Keratinocyte (primary cell): Measurements from ENCODE around the gene MDM2. TPM values are rescaled to one million over a fixed set of nuclear protein-coding genes. Genes with fewer than 3 reads are reported as not detected.

Experiments
- DNase-seq: peaks from one replicate; pipeline ENCODE4 v3.0.0-alpha.2; 2011; ENCODE audit warnings: low read depth, missing footprints, low spot score
- FAIRE-seq: peaks from 2 replicates; lab custom pipeline; 2011; peaks lifted over from hg19 to GRCh38; lab: Jason Lieb, UNC
- H2AFZ ChIP-seq: 2 replicates; pipeline ENCODE4 v1.6.0; 2012; ENCODE audit warnings: low read length, control low read depth, inconsistent platforms; ENCODE audit not compliant: control insufficient read depth
- H3K27ac ChIP-seq: 2 replicates; pipeline ENCODE4 v1.5.1; 2011; ENCODE audit warnings: low read length; ENCODE audit not compliant: control insufficient read depth, insufficient read depth
- H3K27me3 ChIP-seq: 3 replicates; pipeline ENCODE4 v1.6.0; 2011; ENCODE audit warnings: low read length; ENCODE audit not compliant: control insufficient read depth, insufficient read depth; ENCODE audit errors: extremely low read depth
- H3K36me3 ChIP-seq, 2 experiments: 2 replicates in 1 of 2; 3 replicates in 1 of 2; pipeline ENCODE4 v1.5.1; 2011; ENCODE audit warnings: low read length in 2 of 2, mild to moderate bottlenecking in 1 of 2; ENCODE audit not compliant: control insufficient read depth in 2 of 2, insufficient read depth in 2 of 2; ENCODE audit errors: extremely low read depth in 1 of 2
- H3K4me1 ChIP-seq: 3 replicates; pipeline ENCODE4 v1.5.1; 2011; ENCODE audit warnings: low read length; ENCODE audit not compliant: control insufficient read depth, insufficient read depth; ENCODE audit errors: extremely low read depth
- H3K4me2 ChIP-seq: 3 replicates; pipeline ENCODE4 v1.6.0; 2011; ENCODE audit warnings: low read depth, low read length; ENCODE audit not compliant: control insufficient read depth, insufficient read depth; ENCODE audit errors: extremely low read depth
- H3K4me3 ChIP-seq, 3 experiments: fragments of 200-600 bp in 1 of 3; sonication (generic) in 1 of 3; 2 replicates in 2 of 3; 3 replicates in 1 of 3; pipeline ENCODE4 v1.5.1; 2011 to 2016; ENCODE audit warnings: low read length in 3 of 3, mild to moderate bottlenecking in 3 of 3, control low read depth in 2 of 3, inconsistent platforms in 1 of 3, low read depth in 1 of 3, mixed read lengths in 1 of 3, mixed run types in 1 of 3, moderate library complexity in 1 of 3; ENCODE audit not compliant: control insufficient read depth in 2 of 3, insufficient read depth in 2 of 3; ENCODE audit errors: extremely low read depth in 1 of 3
- H3K79me2 ChIP-seq: 2 replicates; pipeline ENCODE4 v1.6.0; 2012; ENCODE audit warnings: low read length; ENCODE audit not compliant: control insufficient read depth, insufficient read depth
- H3K9ac ChIP-seq: 3 replicates; pipeline ENCODE4 v1.6.0; 2011; ENCODE audit warnings: low read length; ENCODE audit not compliant: control insufficient read depth, insufficient read depth; ENCODE audit errors: extremely low read depth
- H3K9me1 ChIP-seq: 3 replicates; pipeline ENCODE4 v1.6.0; 2011; ENCODE audit warnings: low read length; ENCODE audit not compliant: control insufficient read depth, insufficient read depth; ENCODE audit errors: extremely low read depth
- H3K9me3 ChIP-seq: 2 replicates; pipeline ENCODE4 v1.5.1; 2012; ENCODE audit warnings: low read depth, low read length; ENCODE audit not compliant: control insufficient read depth
- H4K20me1 ChIP-seq: 3 replicates; pipeline ENCODE4 v1.6.0; 2011; ENCODE audit warnings: low read length; ENCODE audit not compliant: control insufficient read depth, insufficient read depth; ENCODE audit errors: extremely low read depth
- CTCF ChIP-seq, 3 experiments: IDR thresholded peaks in 1 of 3; conservative IDR thresholded peaks in 1 of 3; optimal IDR thresholded peaks in 1 of 3; 2 replicates in 2 of 3; 3 replicates in 1 of 3; pipeline versions ENCODE3 to v1.5.1; 2011; ENCODE audit warnings: low read length in 3 of 3, mild to moderate bottlenecking in 3 of 3, moderate library complexity in 2 of 3, control low read depth in 1 of 3, inconsistent platforms in 1 of 3; ENCODE audit not compliant: insufficient read depth in 2 of 3; ENCODE audit errors: extremely low read depth in 1 of 3
- EZH2 ChIP-seq: IDR thresholded peaks from one replicate; pipeline ENCODE4 v1.6.1; 2012; ENCODE audit warnings: inconsistent platforms, mild to moderate bottlenecking, low read length, moderate library complexity
- dilution Hi-C: fragments of 300-500 bp; cut with MboI; formaldehyde crosslinking; loops from one replicate; pipeline ENCODE4 v1.7.0; 2020; ENCODE audit warnings: low sequenced_read_pairs; ENCODE audit not compliant: extremely low pct_ligation_motif_present
- polyA plus RNA-seq, 5 experiments: library from polyadenylated mRNA; depleted of rRNA in 3 of 5; stranded (reverse) in 3 of 5; stranded (forward) in 1 of 5; unstranded in 1 of 5; fragments of >200 nt; gene quantifications; 1 replicate in 1 of 5; 2 replicates in 3 of 5; 3 replicates in 1 of 5; pipeline versions ENCODE4 v1.2.1 to v1.2.3, GENCODE V29; 2011 to 2012; ENCODE audit warnings: missing spikeins in 2 of 5, low read depth in 1 of 5, low replicate concordance in 1 of 5

Gene MDM2
- polyA plus RNA-seq, 1 donor (not counting 4 experiments of a cell fraction or from before 2014, with no cell fraction given): 55.0 TPM

- Histone ChIP-seq H4K20me1 (no peaks in the 10 kb centered on the region), H3K4me2 (no peak overlapping the region), H3K27ac (peak overlapping the region; percentile 47), H3K27me3 (no peaks in the 10 kb centered on the region), H3K9ac (no peak overlapping the region), H3K9me3 (no peaks in the 10 kb centered on the region), H2AFZ (no peak overlapping the region), H3K4me3 (no peak overlapping the region), H3K4me1 (peaks cover 24% of the 10 kb centered on the region), H3K36me3 (no peaks in the 10 kb centered on the region), H3K9me1 (no peaks in the 10 kb centered on the region), H3K79me2 (no peaks in the 10 kb centered on the region)
- dilution Hi-C loops: no loop called here
- FAIRE-seq: no peak
- DNase-seq: no peak
- TF ChIP-seq CTCF (optimal IDR thresholded peaks at IDR 0.05 in 1 of 3, IDR thresholded peaks at IDR 0.05 in 1 of 3, conservative IDR thresholded peaks at IDR 0.05 in 1 of 3; ENCODE audit: extremely low read depth in 1 of 3, insufficient read depth in 2 of 3, low read length in 3 of 3) (no peak), EZH2 (no peak)
Measured at GRCh38 chr12:68786929-68787328, 21.0 kb upstream of the MDM2 start.

- FAIRE-seq (no peak), DNase-seq (no peak)
- no peaks in the 10 kb centered on the region for H3K9me3 ChIP-seq
- no peak overlapping the region for H3K4me2 ChIP-seq
- dilution Hi-C loops: no loop called here
- peaks cover 24% of the 10 kb centered on the region for H3K4me1 ChIP-seq
- no peaks in the 10 kb centered on the region for H4K20me1 ChIP-seq
- no peaks in the 10 kb centered on the region for H3K27me3 ChIP-seq
- H2AFZ ChIP-seq: no peak overlapping the region
- H3K4me3 ChIP-seq: no peak overlapping the region
- H3K9me1 ChIP-seq: no peaks in the 10 kb centered on the region
- no peak overlapping the region for H3K9ac ChIP-seq
- no peaks in the 10 kb centered on the region for H3K79me2 ChIP-seq
- no peak overlapping the region for H3K27ac ChIP-seq
- TF ChIP-seq EZH2: no peak
- no peak for TF ChIP-seq CTCF (optimal IDR thresholded peaks at IDR 0.05 in 1 of 3, IDR thresholded peaks at IDR 0.05 in 1 of 3, conservative IDR thresholded peaks at IDR 0.05 in 1 of 3; ENCODE audit: extremely low read depth in 1 of 3, insufficient read depth in 2 of 3, low read length in 3 of 3)
- no peaks in the 10 kb centered on the region for H3K36me3 ChIP-seq
Measured at GRCh38 chr12:68788554-68789143, 19.3 kb upstream of the MDM2 start.
